B cell (primary cell): ENCODE results near the gene MDK.

Source experiments
- EZH2 ChIP-seq: IDR thresholded peaks from 2 replicates; pipeline ENCODE4 v1.6.1; 2012; ENCODE audit warnings: borderline replicate concordance, low read depth, mild to moderate bottlenecking, moderate library complexity, low read length; ENCODE audit not compliant: insufficient read depth, poor library complexity, severe bottlenecking
- TF ChIP-seq, protein P1 (sequence below): fragments of 200-600 bp; IDR thresholded peaks from one replicate; pipeline ENCODE4 v1.8.0; 2022; ENCODE audit warnings: antibody characterized with exemption, mild to moderate bottlenecking

- TF ChIP-seq, protein P1, sequence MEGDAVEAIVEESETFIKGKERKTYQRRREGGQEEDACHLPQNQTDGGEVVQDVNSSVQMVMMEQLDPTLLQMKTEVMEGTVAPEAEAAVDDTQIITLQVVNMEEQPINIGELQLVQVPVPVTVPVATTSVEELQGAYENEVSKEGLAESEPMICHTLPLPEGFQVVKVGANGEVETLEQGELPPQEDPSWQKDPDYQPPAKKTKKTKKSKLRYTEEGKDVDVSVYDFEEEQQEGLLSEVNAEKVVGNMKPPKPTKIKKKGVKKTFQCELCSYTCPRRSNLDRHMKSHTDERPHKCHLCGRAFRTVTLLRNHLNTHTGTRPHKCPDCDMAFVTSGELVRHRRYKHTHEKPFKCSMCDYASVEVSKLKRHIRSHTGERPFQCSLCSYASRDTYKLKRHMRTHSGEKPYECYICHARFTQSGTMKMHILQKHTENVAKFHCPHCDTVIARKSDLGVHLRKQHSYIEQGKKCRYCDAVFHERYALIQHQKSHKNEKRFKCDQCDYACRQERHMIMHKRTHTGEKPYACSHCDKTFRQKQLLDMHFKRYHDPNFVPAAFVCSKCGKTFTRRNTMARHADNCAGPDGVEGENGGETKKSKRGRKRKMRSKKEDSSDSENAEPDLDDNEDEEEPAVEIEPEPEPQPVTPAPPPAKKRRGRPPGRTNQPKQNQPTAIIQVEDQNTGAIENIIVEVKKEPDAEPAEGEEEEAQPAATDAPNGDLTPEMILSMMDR: no peak
- TF ChIP-seq EZH2: no peak
These were observed 47.3 kb upstream of the MDK start for GRCh38 chr11:46334211-46334610.
